Activated naive CD8-positive, alpha-beta T cell treated with anti-CD3 and anti-CD28 coated beads, Interleukin-2, amount 50 U/mL, for 16 hours (primary cell): Measurements from ENCODE around the gene IQGAP2.
"Not testable (repeated sequence)": the region's sequence is repeated elsewhere in the genome, so short reads cannot be mapped to it uniquely, and the experiment has no call there.

Experiments used
- DNase-seq: peaks from one replicate; pipeline ENCODE4 v3.0.0-alpha.2; 2020; ENCODE audit warnings: low read depth, low spot score

IQGAP2 gene

GRCh38 chr5:76499507-76500161, 96.5 kb downstream of the IQGAP2 start:
- no peak for DNase-seq

DNA sequence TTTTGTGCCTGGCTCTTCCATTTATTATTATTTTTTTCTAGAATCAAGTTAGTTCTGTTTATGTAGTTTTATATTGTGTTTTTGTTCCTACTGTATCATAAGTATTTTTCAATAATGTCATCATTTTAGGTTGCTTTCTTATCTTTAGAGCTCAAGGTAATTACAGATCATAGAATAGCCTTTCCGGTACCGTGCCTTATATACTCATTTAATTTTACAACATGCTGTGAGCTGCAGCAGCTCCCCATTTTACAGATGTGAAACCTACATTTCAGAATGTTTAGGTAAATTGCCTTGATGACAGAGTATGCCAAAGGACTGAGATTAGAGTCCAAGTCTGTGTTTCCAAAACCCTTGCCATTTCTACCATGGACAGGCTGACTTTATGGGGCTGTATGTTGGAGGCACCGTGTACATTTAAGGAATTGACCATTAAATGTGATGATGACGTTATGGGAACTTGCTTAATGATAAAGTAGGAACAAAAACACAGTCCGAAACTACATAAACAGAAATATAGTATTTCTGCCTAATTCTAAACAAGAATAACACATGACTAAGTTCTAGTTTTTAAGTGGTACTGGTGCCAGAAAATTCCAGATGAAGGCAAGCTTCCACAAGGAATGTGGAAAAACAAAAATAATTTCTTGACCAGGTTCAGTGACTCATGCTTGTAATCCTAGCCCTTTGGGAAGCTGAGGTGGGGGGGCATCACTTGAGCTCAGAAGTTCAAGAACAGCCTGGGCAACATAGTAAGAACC, 97.7 kb downstream of the IQGAP2 start:
- DNase-seq = no peak

DNA sequence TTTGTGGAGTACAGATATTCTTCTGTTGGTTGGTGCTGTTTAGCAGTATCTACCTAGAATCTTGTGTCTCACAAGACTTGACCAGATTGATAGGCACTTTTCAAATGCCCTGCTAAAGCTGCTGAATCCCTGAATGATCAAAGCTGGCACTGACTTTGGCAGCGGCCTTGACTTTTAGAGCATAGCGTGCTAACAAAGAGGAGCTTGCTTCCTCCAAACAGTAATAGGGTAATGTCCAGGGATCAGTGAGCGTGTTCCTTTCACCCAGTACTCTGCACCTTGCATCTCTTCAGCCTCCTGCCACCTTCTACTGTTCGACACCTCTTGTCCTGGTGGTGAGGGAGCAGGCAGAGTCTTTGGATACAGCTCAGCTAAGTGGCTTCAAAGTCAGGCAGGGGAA, 100.8 kb downstream of the IQGAP2 start:
- no peak for DNase-seq

DNA sequence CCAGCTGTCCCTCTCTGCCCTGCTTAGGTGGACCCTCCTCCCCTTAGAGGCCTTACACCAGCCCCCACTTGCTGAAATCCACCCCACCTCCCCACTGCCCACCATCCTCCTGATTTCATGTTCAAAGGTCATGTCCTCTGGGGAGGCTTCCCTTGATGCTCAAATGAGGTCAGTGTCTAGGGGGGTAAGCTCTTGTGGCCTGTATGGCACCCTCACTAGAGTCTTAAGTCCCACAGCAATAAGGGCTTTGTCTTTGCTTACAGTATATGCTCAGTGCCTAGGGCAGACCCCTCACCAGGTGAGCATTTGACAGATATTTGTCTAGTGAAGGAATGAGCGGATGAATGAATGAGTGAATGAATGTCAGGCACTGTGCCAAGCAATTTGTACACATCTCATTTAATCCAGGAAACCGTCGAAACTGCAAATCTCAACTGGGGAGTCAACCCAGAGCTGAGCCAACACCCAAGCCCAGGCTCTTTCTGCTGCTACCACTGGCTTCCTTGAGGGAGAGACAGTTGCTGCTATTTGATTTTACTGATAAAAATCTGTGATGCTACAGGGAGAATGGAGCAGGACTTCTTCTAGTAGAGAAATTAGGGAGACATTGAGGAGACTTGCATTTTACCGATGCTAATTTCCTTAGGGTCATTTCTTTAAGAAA, 101.9 kb downstream of the IQGAP2 start:
- DNase-seq = no peak

GRCh38 chr5:76513476-76513875, 110.4 kb downstream of the IQGAP2 start:
- no peak for DNase-seq

GRCh38 chr5:76514292-76514691, 111.2 kb downstream of the IQGAP2 start:
- no peak for DNase-seq

- DNase-seq = no peak
Measured at GRCh38 chr5:76514713-76515112, 111.6 kb downstream of the IQGAP2 start.

DNA sequence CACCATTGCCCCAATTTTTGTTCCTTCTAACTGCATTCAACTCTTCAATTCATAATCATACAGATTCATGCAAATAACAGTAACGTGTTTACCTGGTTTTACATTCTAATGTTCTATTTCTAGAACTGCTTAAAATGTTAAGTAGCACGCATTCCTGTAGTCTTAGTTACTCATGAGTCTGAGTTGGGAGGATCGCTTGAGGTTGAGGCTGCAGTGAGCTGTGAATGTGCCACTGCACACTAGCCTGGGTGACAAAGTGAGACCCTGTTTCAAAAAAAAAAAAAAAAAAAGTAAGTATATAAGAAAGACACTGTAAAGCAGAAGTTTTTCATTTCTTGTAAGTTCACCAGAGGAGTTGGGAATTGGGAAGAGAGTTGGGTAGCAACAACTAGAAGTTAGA, 114.2 kb downstream of the IQGAP2 start:
- DNase-seq = no peak

DNA sequence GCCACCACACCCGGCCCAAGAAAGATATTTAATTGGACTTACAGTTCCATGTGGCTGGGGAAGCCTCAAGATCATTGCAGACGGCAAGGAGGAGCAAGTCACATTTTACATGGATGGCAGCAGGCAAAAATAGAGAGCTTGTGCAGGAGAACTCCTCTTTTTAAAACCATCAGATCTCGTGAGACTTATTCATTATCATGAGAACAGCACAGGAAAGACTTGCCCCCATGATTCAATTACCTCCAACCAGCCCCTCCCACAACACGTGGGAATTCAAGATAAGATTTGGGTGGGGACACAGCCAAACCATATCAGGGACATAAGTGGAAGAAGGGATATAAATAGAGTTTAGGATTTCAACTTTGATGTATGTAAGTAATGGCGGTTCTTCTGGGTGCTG, 115.2 kb downstream of the IQGAP2 start:
- not testable (repeated sequence) for DNase-seq

GRCh38 chr5:76521240-76521758, 118.2 kb downstream of the IQGAP2 start:
- no peak for DNase-seq

DNA sequence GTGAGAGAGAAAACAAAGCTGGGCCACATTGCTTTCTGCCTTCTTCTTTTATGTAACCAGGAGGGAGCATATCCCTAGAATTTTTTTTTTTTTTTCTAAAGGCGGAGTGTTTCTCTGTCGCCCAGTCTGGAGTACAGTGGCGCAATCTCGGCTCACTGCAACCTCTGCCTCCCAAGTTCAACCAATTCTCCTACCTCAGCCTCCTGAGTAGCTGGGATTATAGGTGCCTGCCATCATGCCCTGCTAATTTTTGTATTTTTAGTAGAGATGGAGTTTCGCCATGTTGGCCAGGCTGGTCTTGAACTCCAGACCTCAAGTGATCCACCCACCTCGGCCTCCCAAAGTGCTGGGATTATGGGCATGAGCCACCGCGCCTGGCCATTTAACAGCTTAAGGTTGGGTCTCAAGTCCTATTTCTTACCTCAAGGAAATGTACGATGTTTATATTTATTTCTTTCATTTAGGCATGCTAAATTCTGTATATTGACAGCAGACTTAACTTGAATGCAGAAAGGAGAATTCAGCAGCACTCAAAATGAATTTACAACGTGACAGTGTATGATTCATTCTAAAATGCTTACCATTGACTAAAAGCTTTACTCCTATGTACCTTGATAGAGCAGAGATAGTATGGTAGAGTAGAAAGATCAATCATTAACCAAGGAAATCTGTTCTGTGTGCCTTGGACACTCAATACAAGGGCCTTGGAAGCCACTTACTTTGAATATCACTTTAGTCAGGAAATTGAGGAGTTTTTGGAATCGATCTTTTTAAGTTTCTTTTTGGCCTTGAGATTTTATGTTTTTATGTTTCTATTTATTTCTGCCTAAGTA, 119.2 kb downstream of the IQGAP2 start:
- no peak for DNase-seq

DNA sequence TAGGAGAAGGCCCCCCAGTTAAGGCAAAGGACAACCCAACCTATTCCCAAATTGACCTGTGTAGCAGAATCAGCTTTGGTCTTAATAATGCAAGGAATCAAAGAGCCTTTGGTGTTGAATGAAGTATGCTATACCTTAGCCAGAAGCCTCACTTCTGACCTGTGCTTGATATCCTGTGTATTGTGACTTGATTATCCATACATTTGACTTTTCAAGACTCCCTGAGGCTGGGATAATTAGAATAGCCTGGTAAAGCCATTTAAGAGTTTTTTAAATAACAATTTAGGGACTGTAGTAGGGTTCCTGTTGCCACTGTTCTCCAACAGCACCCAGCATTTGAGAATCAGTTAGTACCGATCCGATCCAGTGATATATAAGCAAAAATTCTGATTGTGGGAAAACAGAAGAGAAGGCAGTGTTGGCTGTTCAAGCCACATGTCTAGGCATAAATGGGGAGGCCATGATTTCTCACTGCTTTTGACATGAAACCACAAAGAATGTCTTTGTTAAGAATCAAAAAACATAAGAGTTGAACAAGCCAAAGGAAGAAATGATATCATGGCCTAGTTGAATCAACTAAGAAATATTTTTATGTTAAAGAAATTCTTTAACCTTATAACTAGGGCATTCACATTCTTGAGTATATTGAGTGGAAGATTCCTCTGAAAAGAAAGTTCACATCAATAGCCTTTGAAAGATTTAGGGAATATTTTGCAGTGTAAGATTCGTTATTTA, 121.2 kb downstream of the IQGAP2 start:
- DNase-seq = no peak

- no peak for DNase-seq
Measured at GRCh38 chr5:76524868-76525267, 121.8 kb downstream of the IQGAP2 start.

- DNase-seq = no peak
Measured at GRCh38 chr5:76525956-76526355, 122.9 kb downstream of the IQGAP2 start.

DNA sequence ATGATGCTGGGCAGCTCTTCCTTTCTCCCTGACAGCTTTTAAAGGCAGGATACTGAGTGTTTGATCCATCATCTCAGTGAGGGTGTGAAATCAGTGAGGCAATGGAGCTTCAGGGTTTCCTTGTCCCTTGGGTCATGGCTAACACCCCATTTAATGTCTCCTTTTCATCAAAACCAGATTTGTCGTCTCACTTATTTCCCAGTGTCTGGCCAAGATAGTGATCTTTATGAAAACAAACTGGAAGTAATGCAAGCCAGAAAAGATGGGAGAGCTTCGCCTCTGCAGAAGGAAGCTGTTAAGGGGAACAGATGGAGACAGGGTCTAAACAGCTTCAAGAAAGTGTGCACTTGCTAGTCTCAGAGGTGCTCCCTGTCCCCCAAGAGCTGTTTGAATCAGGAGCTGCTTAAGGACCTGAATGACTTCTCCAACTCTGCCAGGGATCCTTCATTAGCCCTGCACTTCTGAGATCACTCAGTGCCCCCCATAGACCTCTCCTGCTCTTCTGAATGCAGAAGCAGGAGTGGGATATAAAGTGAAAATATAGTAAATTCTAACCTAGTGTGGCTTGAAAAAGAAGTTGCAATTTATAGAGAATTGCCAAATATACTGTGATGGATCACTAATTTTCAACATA, 124.0 kb downstream of the IQGAP2 start:
- DNase-seq = no peak

DNA sequence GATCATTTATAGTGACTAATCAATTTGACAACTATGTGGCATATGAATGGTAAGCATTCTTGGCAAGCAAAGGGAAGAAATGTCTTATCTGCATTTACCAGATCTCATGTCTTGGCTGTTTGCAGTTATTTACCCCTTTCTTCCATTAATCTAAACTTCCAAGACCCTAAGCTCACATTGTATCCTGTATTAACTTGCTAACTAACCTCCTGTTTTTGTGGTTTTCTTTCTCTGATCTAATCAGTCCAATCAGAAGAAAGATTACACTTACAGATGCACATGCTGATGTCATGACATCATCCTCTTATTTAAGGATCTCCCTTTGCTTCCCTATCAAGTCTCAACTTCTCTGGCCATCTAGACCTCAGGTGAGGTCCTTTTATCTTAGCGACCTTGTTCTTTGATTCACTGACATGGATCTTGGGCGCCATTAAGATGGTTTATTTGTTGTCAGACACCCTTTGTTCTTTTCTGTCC, 124.6 kb downstream of the IQGAP2 start:
- no peak for DNase-seq

- no peak for DNase-seq
Measured at GRCh38 chr5:76528547-76529331, 125.7 kb downstream of the IQGAP2 start.

- no peak for DNase-seq
Measured at GRCh38 chr5:76529464-76530344, 126.6 kb downstream of the IQGAP2 start.

DNA sequence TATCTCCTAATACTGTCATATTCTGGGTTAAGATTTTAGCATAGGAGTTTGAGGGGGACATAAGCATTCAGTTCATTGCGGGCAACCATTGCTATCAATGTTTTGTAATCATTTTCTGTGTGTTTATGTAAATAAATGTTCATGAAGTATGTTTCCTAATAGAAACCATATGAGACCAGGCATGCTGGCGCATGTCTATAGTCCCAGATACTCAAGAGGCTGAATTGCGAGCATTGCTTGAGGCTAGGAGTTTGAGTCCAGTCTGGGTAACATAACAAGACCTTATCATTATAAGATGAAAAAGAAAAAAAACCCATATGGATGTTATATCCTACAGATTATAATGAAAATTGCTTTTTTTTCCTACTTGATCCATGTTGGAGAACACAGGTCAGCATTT, 129.0 kb downstream of the IQGAP2 start:
- DNase-seq = no peak
